NCI-H2171 (cell line): Measurements from ENCODE around the gene CCL18.
"Not testable (repeated sequence)": the region's sequence is repeated elsewhere in the genome, so short reads cannot be mapped to it uniquely, and the experiment has no call there.

Experiments used
- DNase-seq: peaks from one replicate; lab custom pipeline; 2025; lab: John Stamatoyannopoulos, UW

CCL18 gene, protein sequence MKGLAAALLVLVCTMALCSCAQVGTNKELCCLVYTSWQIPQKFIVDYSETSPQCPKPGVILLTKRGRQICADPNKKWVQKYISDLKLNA

GRCh38 chr17:36063786-36064541, at the start of gene CCL18:
TSS of gene CCL18 (plus strand) at chr17:36064272. CDS start at chr17:36064343, 71 bp downstream.
- no peak for DNase-seq

DNA sequence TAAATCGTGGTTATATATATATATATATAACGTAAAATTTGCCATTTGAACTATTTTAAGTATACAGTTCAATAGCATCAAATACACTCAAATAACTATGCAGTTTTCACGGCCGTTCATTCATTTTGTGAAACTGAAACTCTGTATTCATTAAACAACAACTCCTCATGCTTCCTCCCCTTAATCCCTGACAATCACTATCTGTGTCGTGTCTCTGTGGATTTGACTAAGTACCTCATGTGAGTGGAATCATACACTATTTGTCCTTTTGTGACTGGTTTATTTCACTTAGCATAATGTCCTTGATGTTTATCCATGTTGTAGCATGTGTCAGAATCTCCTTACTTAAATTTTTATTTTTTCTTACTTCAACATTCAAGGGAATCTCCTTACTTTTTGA, 49.1 kb upstream of the CCL18 start:
- no peak for DNase-seq

- DNase-seq = not testable (repeated sequence)
Measured at GRCh38 chr17:36015895-36016294, 48.2 kb upstream of the CCL18 start.

DNA sequence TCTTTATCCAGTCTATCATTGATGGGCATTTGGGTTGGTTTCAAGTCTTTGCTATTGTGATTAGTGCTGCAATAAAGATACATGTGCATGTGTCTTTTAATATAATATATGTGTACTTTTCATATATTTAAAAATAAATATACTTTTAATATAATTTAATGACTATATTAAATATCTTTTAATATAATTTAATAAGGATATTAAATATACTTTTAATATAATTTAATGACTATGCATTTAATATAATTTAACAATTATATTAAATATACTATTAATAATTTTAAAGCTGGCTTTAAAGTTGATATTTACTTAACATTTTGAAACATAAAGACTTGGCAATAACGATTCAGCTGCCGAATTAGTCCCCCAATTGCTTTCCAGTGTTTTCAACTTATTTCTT, 47.5 kb upstream of the CCL18 start:
- no peak for DNase-seq

GRCh38 chr17:36017799-36018198, 46.3 kb upstream of the CCL18 start, which contains the start of gene CCL23:
TSS of gene CCL23 (minus strand) at chr17:36017972. CDS start at chr17:36017897, 75 bp downstream.
- no peak for DNase-seq

GRCh38 chr17:36019423-36019822, 44.6 kb upstream of the CCL18 start:
- no peak for DNase-seq

- no peak for DNase-seq
Measured at GRCh38 chr17:36024106-36024869, 39.8 kb upstream of the CCL18 start.

GRCh38 chr17:36027761-36028160, 36.3 kb upstream of the CCL18 start:
- no peak for DNase-seq

DNA sequence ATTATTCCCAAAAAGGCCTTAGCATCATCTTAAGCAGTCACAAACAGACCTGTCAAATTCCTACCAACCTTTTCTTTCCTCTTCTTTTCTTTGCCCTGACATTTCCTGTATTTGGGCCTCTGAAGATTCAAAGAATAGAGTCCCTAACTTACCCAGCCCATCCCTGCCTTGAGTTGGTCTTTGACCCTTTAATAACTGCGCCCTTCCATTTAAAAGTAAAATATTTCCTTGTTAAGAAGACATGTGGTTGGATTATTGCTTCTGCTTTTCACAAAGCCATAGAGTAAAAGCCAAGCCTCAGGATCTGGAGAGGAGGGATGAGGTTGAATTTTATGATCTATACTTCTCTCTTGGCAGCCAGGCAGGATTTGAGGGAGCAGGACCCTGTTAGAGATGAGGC, 33.1 kb upstream of the CCL18 start:
- DNase-seq = no peak

- DNase-seq = no peak
Measured at GRCh38 chr17:36034127-36034526, 29.9 kb upstream of the CCL18 start.

GRCh38 chr17:36036235-36036634, 27.8 kb upstream of the CCL18 start:
- no peak for DNase-seq

DNA sequence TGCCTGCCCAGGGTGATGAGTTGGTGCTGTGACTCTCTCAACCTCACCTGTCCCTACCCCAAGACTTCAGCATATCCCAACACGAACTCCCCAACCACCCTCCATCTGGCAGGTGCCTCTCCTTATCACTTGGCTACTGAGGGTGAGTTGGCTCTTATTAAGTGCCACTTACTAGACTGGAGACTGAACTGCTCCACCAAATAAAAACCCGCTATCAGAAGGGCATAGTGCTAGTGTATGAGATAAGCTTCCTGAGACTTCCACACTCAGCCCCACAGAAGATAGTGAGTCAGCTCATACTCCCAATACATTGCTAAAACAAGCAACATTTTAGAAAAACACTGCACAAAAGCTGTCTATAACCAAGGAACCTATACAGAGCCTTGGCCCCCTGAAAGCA, 16.0 kb upstream of the CCL18 start:
- DNase-seq = no peak

GRCh38 chr17:36049643-36050042, 14.4 kb upstream of the CCL18 start:
- no peak for DNase-seq

DNA sequence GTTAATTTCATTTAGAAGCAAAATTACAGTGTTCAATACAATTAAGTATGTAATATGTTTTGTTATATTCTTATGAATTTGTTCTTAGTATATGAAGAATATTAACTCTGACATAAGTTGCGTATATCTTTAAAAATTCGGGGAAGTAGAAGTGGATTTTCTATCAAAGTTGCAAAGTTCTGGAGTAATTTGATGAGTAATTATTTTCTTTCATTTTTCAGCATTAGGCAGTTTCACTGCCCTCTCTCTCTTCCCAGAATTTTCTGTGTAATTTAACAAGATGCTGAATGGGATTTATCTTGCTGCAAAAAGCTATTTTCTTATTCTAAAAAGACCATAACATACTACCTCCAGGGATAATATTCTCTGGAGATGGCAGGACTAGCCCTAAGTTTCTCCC, 8.9 kb upstream of the CCL18 start:
- no peak for DNase-seq

DNA sequence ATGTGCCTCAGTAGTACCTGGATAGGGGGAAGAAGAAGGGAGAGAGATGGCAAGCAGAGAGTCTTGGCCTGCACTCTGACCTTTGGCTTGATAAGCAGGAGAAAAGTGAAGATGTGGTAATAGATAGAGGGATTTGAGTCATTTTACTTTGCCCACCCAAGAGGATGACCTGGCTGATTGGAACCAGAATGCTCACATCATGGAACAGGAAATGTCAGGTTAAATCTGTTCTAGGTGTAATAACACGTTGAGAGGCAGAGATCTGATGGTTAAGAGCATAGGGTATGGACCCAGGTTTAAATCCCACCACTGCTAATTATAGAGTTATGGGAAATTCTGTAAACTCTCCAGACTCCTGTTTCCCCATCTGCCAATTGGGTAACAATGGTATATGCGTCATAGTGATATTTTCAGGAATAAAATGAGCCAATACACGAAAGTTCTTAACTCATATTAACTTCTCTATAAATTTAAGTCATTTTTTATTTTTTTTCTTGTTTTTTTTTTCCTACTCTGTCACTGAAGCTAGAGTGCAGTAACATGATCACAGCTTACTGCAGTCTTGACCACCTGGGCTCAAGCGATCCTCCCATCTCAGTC, 8.1 kb upstream of the CCL18 start:
- no peak for DNase-seq

GRCh38 chr17:36057911-36058310, 6.2 kb upstream of the CCL18 start:
- no peak for DNase-seq

GRCh38 chr17:36059406-36059805, 4.7 kb upstream of the CCL18 start:
- no peak for DNase-seq

- DNase-seq = no peak
Measured at GRCh38 chr17:36060816-36061215, 3.3 kb upstream of the CCL18 start.

DNA sequence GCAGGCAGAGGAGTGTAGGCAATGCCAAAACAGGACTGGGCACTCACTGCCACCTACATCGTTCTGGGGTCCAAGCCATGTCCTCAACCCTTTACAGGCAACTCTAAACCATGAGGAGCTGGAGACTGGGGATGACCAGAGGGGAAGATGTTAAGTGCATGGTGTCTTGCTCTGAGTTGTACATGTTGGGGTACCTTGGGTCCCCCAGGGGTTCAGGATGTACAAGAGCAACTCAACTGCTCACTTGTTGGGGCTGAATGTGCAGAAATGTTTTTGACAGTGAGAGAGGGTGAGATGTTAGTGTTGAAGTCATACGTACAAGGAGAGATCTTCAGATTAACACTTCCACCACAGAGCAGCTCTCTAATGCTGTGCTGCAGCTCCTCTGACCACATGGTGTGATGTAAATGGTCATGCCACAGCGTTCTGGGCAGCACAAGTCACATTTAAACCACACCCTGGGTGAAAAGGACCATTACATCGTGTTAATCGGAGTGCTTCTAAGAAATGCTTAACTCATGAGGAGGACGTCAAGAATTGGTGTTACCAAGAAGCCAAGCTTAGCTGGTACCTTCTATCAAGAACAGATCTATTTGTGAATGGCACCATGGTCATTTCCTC, 2.4 kb downstream of the CCL18 start:
- no peak for DNase-seq

DNA sequence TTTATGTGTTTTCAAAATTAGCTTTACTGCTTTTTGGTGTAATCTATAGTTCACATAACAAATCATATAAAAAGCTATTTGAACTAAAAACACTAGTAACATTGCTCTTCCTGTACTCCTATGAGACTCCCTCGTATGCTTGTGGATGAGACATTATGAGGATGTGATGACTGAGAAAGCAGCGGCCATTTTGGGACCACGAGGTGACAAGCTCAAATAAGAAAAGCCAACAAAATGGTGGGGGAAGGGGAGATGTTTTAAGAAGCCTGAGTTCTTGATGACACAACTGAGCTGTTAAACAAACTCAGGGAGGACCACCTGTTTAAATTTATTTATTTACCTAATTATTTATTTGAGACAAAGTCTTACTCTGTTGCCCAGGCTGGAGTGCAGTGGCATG, 4.5 kb downstream of the CCL18 start:
- no peak for DNase-seq

- no peak for DNase-seq
Measured at GRCh38 chr17:36069136-36069535, 5.1 kb downstream of the CCL18 start.

- no peak for DNase-seq
Measured at GRCh38 chr17:36070427-36070826, 6.4 kb downstream of the CCL18 start.
